Lower leg skin (tissue), 4 donors: ENCODE data around the gene NCEH1. TPM values are rescaled to one million over a fixed set of nuclear protein-coding genes. Genes with fewer than 3 reads are reported as not detected.

Source experiments
- DNase-seq, 2 donors: peaks; one replicate each; pipeline ENCODE4 v3.0.0-alpha.2; 2019; ENCODE audit warnings: low spot score in 2 of 2
- H3K4me3 ChIP-seq: fragments of 200-600 bp; sonication (generic); 2 replicates; pipeline ENCODE4 v1.5.1; 2017; ENCODE audit warnings: mild to moderate bottlenecking, low read depth; ENCODE audit not compliant: poor library complexity, severe bottlenecking
- POLR2A ChIP-seq, 2 donors: fragments of 450-650 bp; IDR thresholded peaks; one replicate each; pipeline ENCODE4 v1.6.1; 2016 to 2017; ENCODE audit warnings: antibody characterized with exemption in 2 of 2, mild to moderate bottlenecking in 1 of 2, moderate library complexity in 1 of 2
- WGBS, 2 donors: methylation state at CpG; one replicate each; pipeline ENCODE4 v1.1.5; 2018; 5-methylcytosine and 5-hydroxymethylcytosine counted together
- intact Hi-C: fragments of 100-400 bp; cut with DNase I; formaldehyde crosslinking; loops from one replicate; pipeline ENCODE4 v1.15.0; 2023; ENCODE audit warnings: low total_unique reads
- total RNA-seq, 4 donors: library from RNA; depleted of rRNA; stranded (reverse); fragments of >200 nt; gene quantifications; one replicate each; pipeline ENCODE4 v1.1.0, GENCODE V29; 2016
- TF ChIP-seq, protein P1 (sequence below), 3 donors: fragments of 450-650 bp; IDR thresholded peaks; one replicate each; pipeline ENCODE4 v1.5.1; 2016; ENCODE audit warnings: antibody characterized with exemption in 3 of 3, mild to moderate bottlenecking in 3 of 3, moderate library complexity in 2 of 3

The NCEH1 gene
- total RNA-seq, 4 donors from 2014 or later, result 2.1 to 7.8 (median 6.3) TPM

DNA sequence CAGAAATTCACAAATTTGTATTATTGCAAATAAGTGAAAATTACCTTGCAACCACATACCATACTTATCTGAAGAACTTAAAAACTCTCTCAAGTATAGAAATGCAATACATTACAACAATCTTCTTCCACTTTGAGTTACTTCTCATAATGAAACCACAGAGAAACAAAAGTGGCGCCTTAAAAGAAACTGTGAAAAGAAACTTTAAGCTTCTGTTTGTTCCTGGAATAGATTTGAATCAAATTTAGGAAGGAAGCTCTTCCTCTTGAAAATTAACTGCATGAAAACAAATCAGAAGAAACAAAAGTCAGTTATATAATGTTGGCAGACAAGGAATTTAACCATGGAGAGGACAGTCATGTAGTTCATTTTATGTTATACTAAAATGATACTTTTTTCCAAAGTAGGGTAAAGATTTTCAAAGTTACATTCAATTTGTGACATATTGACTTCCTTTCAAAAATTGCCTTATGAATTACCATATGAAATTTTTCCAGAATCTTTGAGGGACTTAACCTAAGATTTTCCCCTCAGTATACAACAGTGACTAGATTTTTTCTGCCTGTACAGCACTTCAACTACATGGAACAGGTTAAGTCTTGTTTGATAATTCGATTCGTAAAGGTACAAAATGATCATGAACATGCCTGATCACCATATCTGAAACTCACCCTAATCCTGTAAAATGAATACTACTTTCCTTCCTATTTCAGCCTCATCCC, 130.0 kb downstream of the NCEH1 start:
- intact Hi-C loops, result no loop called here
- TF ChIP-seq, protein P1, sequence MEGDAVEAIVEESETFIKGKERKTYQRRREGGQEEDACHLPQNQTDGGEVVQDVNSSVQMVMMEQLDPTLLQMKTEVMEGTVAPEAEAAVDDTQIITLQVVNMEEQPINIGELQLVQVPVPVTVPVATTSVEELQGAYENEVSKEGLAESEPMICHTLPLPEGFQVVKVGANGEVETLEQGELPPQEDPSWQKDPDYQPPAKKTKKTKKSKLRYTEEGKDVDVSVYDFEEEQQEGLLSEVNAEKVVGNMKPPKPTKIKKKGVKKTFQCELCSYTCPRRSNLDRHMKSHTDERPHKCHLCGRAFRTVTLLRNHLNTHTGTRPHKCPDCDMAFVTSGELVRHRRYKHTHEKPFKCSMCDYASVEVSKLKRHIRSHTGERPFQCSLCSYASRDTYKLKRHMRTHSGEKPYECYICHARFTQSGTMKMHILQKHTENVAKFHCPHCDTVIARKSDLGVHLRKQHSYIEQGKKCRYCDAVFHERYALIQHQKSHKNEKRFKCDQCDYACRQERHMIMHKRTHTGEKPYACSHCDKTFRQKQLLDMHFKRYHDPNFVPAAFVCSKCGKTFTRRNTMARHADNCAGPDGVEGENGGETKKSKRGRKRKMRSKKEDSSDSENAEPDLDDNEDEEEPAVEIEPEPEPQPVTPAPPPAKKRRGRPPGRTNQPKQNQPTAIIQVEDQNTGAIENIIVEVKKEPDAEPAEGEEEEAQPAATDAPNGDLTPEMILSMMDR (IDR thresholded peaks at IDR 0.05), result no peak
- no peak for TF ChIP-seq POLR2A (IDR thresholded peaks at IDR 0.05)
- H3K4me3 ChIP-seq, result no peak overlapping the region
- DNase-seq, result no peak
- 52% methylated on average over 3 of the region's 3 CpGs for whole genome bisulfite sequencing, 2 donors

Other genes with a start within 250 kb of the NCEH1 start
- 10 to 100 TPM; 57.5 to 75.2 (median 68.4) TPM for gene TNFSF10, start 187.6 kb downstream of the NCEH1 start, total RNA-seq
- gene ECT2, start 39.7 kb upstream of the NCEH1 start, total RNA-seq, result 10 to 100 TPM in 2 of 4 donors, 1 to 10 TPM in 2; 8.3 to 11.7 (median 10.8) TPM